Measurements from ENCODE around the gene IBA57. TPM values are rescaled to one million over a fixed set of nuclear protein-coding genes. Genes with fewer than 3 reads are reported as not detected.

IBA57 gene
- total RNA-seq, 4 donors from 2014 or later = 4.9 to 15.7 (median 12.3) TPM

DNA sequence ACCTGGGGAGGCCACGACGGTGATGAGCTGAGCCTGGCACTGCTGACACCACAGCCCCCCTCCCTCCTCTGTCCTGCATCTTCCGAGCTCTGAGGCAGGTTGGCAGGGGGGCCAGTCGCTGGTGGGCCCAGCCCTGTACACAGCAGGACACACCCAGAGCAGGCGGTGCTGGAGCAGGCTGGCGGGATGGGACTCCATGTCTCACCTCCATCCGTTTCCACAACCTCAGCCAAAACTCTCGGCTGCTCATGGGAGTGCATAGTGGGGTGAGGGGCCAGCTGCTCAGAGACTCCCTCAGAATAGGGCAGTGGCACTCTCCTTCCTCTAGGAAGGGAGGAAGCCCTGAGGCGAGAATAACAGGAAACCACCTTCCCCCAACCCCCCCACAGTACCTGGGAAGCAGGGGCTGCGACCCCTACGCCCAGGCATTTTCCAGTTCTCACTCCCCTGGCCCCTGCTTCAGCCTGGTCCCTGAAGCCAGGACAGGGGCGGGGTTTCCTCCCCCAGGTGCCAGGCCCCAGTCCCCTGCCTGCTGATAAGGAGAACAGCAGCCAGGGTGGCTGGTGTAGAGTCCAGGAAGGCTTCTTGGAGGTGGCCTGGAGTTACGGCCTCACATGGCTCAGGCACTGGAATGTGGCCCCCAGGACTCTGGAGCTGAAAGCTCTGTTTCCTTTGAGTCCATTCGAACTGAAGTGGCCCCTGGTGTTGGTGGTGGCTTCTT, 3.2 kb upstream of the IBA57 start:
- TF ChIP-seq, protein P1, sequence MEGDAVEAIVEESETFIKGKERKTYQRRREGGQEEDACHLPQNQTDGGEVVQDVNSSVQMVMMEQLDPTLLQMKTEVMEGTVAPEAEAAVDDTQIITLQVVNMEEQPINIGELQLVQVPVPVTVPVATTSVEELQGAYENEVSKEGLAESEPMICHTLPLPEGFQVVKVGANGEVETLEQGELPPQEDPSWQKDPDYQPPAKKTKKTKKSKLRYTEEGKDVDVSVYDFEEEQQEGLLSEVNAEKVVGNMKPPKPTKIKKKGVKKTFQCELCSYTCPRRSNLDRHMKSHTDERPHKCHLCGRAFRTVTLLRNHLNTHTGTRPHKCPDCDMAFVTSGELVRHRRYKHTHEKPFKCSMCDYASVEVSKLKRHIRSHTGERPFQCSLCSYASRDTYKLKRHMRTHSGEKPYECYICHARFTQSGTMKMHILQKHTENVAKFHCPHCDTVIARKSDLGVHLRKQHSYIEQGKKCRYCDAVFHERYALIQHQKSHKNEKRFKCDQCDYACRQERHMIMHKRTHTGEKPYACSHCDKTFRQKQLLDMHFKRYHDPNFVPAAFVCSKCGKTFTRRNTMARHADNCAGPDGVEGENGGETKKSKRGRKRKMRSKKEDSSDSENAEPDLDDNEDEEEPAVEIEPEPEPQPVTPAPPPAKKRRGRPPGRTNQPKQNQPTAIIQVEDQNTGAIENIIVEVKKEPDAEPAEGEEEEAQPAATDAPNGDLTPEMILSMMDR (IDR thresholded peaks at IDR 0.05 in 4 of 5, conservative IDR thresholded peaks at IDR 0.05 in 1 of 5) = no peak
- no peak for TF ChIP-seq POLR2A (IDR thresholded peaks at IDR 0.05)
- Histone ChIP-seq H3K27me3 (peaks cover 3 to 10% (median 7%) of the 10 kb centered on the region in 3 donors), H3K9me3 (no peaks in the 10 kb centered on the region), H3K4me3 (no peak overlapping the region), H3K36me3 (no peaks in the 10 kb centered on the region), H3K4me1 (peaks cover 31 to 38% of the 10 kb centered on the region in 2 donors), H3K27ac (peak overlapping the region; percentile 57 to 100 (median 98))
- in situ Hi-C loops (cut with MboI; ENCODE audit: low sequenced_read_pairs in 4 of 4) (no loop called here), intact Hi-C loops (cut with DNase I; ENCODE audit: low total_unique reads) (no loop called here)
- ATAC-seq = no peak
- no peak for DNase-seq

DNA sequence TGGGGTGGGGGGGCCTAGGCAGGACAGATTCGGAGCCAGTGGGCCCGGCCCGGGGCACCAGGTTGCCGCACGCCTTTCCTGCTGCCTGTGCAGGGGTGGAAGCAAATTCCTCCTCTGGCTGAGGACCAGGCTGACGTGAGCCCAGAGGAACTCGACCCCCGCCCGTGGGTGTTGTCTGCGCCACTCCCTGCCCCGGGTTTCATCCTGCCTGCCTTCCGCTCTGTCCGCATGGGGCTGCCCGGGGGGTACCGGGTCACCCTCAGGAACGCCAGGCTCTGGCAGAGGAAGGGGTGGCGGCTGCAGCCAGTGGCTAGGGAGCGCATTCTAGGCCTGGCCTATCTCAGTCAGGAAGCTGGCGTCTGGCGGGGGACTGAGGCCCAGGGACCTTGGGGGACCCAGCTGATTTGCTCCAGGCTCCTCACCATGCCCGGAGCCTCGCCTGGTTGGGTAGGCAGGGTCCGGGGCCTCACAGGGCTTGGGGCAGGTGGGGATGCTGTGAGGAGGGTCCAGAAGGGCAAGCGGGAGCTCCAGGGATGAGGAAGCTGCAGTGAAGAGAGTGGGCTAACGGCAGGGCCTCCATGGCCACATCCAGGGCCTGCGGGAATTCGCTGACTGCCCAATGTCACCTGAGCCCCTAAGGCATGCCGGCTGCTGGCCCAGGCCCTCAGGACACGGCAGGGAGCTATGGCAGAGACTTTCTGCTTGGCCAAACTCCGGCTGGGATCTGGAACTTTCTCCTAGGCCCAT, 2.4 kb upstream of the IBA57 start:
- H3K4me3 ChIP-seq = no peak overlapping the region
- TF ChIP-seq POLR2A (IDR thresholded peaks at IDR 0.05) = no peak
- TF ChIP-seq, protein P1 (IDR thresholded peaks at IDR 0.05 in 4 of 5, conservative IDR thresholded peaks at IDR 0.05 in 1 of 5) = no peak
- peaks cover 2 to 7% (median 3%) of the 10 kb centered on the region in 3 donors for H3K27me3 ChIP-seq
- peak overlapping the region; percentile 54 to 100 (median 98) for H3K27ac ChIP-seq
- H3K4me1 ChIP-seq = peaks cover 31 to 39% of the 10 kb centered on the region in 2 donors
- in situ Hi-C loops (cut with MboI; ENCODE audit: low sequenced_read_pairs in 4 of 4) = no loop called here
- H3K36me3 ChIP-seq = no peaks in the 10 kb centered on the region
- ATAC-seq = no peak
- DNase-seq = no peak
- no peaks in the 10 kb centered on the region for H3K9me3 ChIP-seq
- intact Hi-C loops (cut with DNase I; ENCODE audit: low total_unique reads) = no loop called here

DNA sequence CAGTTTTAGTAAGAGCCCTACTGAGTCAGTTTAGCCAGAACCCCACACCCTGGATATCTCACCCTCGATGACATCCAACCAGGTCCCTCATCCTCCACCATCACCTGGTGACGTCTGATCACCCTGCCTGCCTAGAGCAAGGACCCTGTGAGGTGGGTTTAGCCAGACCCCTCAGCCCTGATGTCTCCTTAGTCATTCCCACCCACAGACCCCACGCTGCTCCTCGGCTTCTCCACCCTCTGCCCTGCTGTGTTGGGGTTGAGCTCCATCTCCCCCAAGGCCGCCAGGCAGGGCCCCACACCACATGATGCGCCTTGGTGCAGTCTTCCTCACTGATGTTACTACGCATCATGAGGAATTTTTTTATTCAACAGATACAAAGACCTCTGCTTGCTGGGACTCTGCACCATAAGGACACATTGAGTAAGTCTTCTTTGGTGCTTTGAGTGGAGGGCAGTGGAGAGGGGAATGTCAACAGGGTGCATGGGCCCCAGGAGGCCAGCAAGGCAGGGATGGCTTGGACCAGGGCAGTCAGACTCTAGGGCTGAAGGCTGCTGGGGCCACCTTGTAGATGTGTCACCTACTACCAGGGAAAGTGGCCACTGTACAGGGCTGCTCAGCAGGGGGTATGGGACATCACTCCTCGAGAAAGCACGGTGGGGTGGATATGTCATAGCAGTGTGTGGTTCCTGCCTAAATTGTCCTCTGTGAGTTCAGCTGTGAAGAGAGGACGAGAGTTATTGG, 1.7 kb upstream of the IBA57 start:
- intact Hi-C loops (cut with DNase I; ENCODE audit: low total_unique reads) = no loop called here
- Histone ChIP-seq H3K36me3 (no peaks in the 10 kb centered on the region), H3K9me3 (no peaks in the 10 kb centered on the region), H3K27ac (peak overlapping the region; percentile 54 to 100 (median 98)), H3K4me3 (no peak overlapping the region), H3K27me3 (peaks cover 0 to 6% (median 3%) of the 10 kb centered on the region in 3 donors), H3K4me1 (peaks cover 31 to 39% of the 10 kb centered on the region in 2 donors)
- in situ Hi-C loops (cut with MboI; ENCODE audit: low sequenced_read_pairs in 4 of 4) = no loop called here
- DNase-seq = no peak
- ATAC-seq = no peak
- TF ChIP-seq, protein P1 (IDR thresholded peaks at IDR 0.05 in 4 of 5, conservative IDR thresholded peaks at IDR 0.05 in 1 of 5) = no peak
- TF ChIP-seq POLR2A (IDR thresholded peaks at IDR 0.05) = no peak

DNA sequence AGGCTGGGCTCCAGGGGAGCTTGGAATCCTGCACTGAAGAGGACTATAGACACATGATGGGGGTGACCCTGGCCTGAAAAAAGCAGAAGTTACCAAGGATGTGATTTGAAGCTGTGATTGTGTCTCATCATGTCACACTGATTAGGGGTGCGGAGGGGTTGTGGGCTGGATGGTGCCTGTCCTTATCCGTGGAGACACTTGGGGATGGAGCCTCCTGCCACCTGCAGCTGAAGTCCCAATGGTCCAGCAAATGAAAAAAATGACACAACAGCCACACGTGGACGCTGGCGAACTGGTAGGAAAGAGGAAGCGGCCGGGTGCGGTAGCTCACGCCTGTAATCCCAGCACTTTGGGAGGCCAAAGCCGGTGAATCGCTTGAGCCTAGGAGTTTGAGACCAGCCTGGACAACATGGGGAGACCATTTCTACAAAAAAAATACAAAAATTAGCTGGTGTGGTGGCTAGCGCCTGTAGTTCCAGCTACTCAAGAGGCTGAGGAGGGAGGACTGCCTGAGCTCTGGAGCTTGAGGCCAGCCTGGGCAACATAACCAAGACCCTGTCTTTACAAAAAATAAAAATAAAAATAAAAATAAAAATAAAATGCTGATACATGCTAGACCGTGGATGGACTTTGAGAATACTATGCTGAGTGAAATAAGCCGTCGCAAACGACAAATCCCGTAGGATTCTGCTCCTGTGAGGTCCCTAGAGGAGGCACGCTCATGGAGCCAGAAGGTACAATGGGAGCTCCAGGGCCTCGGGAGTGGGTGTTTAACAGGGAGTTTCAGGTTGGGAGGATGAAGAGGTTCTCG, 838 bp upstream of the IBA57 start:
- no peak for TF ChIP-seq POLR2A (IDR thresholded peaks at IDR 0.05)
- TF ChIP-seq, protein P1 (IDR thresholded peaks at IDR 0.05 in 4 of 5, conservative IDR thresholded peaks at IDR 0.05 in 1 of 5) = no peak
- Histone ChIP-seq H3K27me3 (peaks cover 0 to under 1% (median 0%) of the 10 kb centered on the region in 3 donors), H3K9me3 (no peaks in the 10 kb centered on the region), H3K4me3 (peak overlapping the region; percentile 63 to 96 (median 66)), H3K4me1 (peaks cover 31 to 39% of the 10 kb centered on the region in 2 donors), H3K27ac (peak overlapping the region; percentile 97 to 100 (median 99)), H3K36me3 (no peaks in the 10 kb centered on the region)
- in situ Hi-C loops (cut with MboI; ENCODE audit: low sequenced_read_pairs in 4 of 4) (no loop called here), intact Hi-C loops (cut with DNase I; ENCODE audit: low total_unique reads) (loop anchor here (1.0 kb wide), 1 partner anchor 24 kb away; the partner anchor contains the start of gene GUK1)
- ATAC-seq = peak; percentile 3 to 17
- no peak for DNase-seq
